ENCODE measurements around the gene JOSD1.

JOSD1 gene

GRCh38 chr22:38737302-38738060 is 36.7 kb upstream of the JOSD1 start:
- Mint-ChIP-seq H3K4me1 (peaks cover 35 to 56% of the 10 kb centered on the region in 2 donors), H3K27me3 (no peaks in the 10 kb centered on the region)
- no peak for ATAC-seq (replicated peaks)

GRCh38 chr22:38736257-38736570 is 35.5 kb upstream of the JOSD1 start:
- Mint-ChIP-seq H3K4me3 (peak overlapping the region in 1 of 2 donors; percentile 8), H3K4me1 (peaks cover 35 to 56% of the 10 kb centered on the region in 2 donors), H3K9me3 (no peaks in the 10 kb centered on the region), H3K27ac (peak overlapping the region; percentile 83), H3K36me3 (peaks cover 51 to 70% of the 10 kb centered on the region in 2 donors), H3K27me3 (no peaks in the 10 kb centered on the region)
- ATAC-seq (replicated peaks) (peak in 1 of 2 donors; percentile 15), DNase-seq (no peak)

More at GRCh38 chr22:38737302-38738060, 36.7 kb upstream of the JOSD1 start:
- no peak for DNase-seq
- peaks cover 58 to 74% of the 10 kb centered on the region in 2 donors for H3K36me3 Mint-ChIP-seq
- H3K27ac Mint-ChIP-seq: peak overlapping the region; percentile 90
- H3K9me3 Mint-ChIP-seq: no peaks in the 10 kb centered on the region
- peak overlapping the region in 1 of 2 donors; percentile 3 for H3K4me3 Mint-ChIP-seq

- no peak for DNase-seq
- no peaks in the 10 kb centered on the region for H3K27me3 Mint-ChIP-seq
- H3K27ac Mint-ChIP-seq: peak overlapping the region; percentile 83
- peak overlapping the region in 1 of 2 donors; percentile 8 for H3K4me3 Mint-ChIP-seq
- H3K36me3 Mint-ChIP-seq: peaks cover 46 to 70% of the 10 kb centered on the region in 2 donors
- H3K4me1 Mint-ChIP-seq: peaks cover 35 to 56% of the 10 kb centered on the region in 2 donors
- peak; percentile 22 to 28 for ATAC-seq (replicated peaks)
- no peaks in the 10 kb centered on the region for H3K9me3 Mint-ChIP-seq
Observed at GRCh38 chr22:38735465-38736256, 34.9 kb upstream of the JOSD1 start.

DNA sequence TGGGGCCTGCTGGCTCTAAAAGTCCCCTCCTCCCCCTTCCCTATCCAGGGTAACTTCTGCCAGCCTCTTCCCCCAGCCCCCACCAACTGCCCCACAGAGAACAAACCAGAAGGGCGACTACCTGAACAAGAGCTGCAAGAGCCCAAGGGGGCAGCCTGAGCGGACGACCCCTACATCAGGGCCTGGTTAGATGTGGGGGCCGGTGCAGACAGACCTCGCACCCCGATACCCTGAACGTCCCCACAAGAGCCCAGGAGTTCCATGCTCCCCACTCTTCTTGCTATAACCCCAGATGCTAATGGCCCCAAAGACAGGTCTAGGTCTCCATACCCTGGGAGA is 34.4 kb upstream of the JOSD1 start:
- no peak for DNase-seq
- Mint-ChIP-seq H3K27ac (peak overlapping the region; percentile 83), H3K9me3 (no peaks in the 10 kb centered on the region), H3K4me3 (no peak overlapping the region), H3K27me3 (no peaks in the 10 kb centered on the region), H3K36me3 (peaks cover 47 to 73% of the 10 kb centered on the region in 2 donors), H3K4me1 (peaks cover 35 to 56% of the 10 kb centered on the region in 2 donors)
- ATAC-seq (replicated peaks): no peak

GRCh38 chr22:38734421-38735100 is 33.8 kb upstream of the JOSD1 start:
- Mint-ChIP-seq H3K4me1 (peaks cover 35 to 56% of the 10 kb centered on the region in 2 donors), H3K27ac (peak overlapping the region; percentile 88), H3K27me3 (no peaks in the 10 kb centered on the region), H3K9me3 (no peaks in the 10 kb centered on the region), H3K4me3 (no peak overlapping the region), H3K36me3 (peaks cover 42 to 70% of the 10 kb centered on the region in 2 donors)
- no peak for ATAC-seq (replicated peaks)
- no peak for DNase-seq

- DNase-seq (no peak), ATAC-seq (replicated peaks) (peak; percentile 8)
- H3K27ac Mint-ChIP-seq: peak overlapping the region; percentile 88
- H3K27me3 Mint-ChIP-seq: no peaks in the 10 kb centered on the region
- H3K4me3 Mint-ChIP-seq: peak overlapping the region in 1 of 2 donors; percentile 60
- H3K36me3 Mint-ChIP-seq: peaks cover 41 to 76% of the 10 kb centered on the region in 2 donors
- H3K4me1 Mint-ChIP-seq: peaks cover 35 to 56% of the 10 kb centered on the region in 2 donors
- H3K9me3 Mint-ChIP-seq: no peaks in the 10 kb centered on the region
Observed at GRCh38 chr22:38733724-38734381, 33.1 kb upstream of the JOSD1 start.

DNA sequence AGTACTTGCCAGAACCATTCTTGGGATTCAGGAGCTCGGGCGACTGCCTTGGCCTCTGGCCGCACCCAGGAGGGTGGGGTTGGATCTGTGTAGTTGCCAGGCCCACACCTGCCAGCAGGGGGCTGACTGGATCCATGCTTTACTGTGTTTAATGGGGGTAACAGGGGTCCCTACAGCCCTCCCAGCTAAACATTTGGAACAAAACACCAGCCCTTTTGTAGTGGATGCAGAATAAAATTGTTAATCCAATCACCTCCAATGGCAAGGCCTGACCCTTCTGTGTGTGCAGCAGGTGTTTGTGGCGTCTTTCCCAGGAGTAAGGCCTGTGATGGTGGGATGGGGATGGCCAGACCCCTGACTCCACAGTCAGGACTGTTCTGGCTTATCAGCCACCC is 32.6 kb upstream of the JOSD1 start:
- Mint-ChIP-seq H3K4me3 (peak overlapping the region in 1 of 2 donors; percentile 60), H3K27ac (peak overlapping the region; percentile 89), H3K9me3 (no peaks in the 10 kb centered on the region), H3K36me3 (peaks cover 41 to 76% of the 10 kb centered on the region in 2 donors), H3K4me1 (peaks cover 35 to 54% of the 10 kb centered on the region in 2 donors), H3K27me3 (no peaks in the 10 kb centered on the region)
- ATAC-seq (replicated peaks) (peak; percentile 64 to 69), DNase-seq (no peak)

GRCh38 chr22:38732251-38732815 is 31.6 kb upstream of the JOSD1 start:
- DNase-seq: no peak
- no peak overlapping the region for H3K4me3 Mint-ChIP-seq
- no peaks in the 10 kb centered on the region for H3K9me3 Mint-ChIP-seq
- peak overlapping the region; percentile 80 for H3K27ac Mint-ChIP-seq
- no peak for ATAC-seq (replicated peaks)
- H3K27me3 Mint-ChIP-seq: no peaks in the 10 kb centered on the region
- H3K36me3 Mint-ChIP-seq: peaks cover 36 to 74% of the 10 kb centered on the region in 2 donors
- H3K4me1 Mint-ChIP-seq: peaks cover 31 to 47% of the 10 kb centered on the region in 2 donors

GRCh38 chr22:38731703-38732161 is 31.0 kb upstream of the JOSD1 start:
- H3K27me3 Mint-ChIP-seq: no peaks in the 10 kb centered on the region

DNA sequence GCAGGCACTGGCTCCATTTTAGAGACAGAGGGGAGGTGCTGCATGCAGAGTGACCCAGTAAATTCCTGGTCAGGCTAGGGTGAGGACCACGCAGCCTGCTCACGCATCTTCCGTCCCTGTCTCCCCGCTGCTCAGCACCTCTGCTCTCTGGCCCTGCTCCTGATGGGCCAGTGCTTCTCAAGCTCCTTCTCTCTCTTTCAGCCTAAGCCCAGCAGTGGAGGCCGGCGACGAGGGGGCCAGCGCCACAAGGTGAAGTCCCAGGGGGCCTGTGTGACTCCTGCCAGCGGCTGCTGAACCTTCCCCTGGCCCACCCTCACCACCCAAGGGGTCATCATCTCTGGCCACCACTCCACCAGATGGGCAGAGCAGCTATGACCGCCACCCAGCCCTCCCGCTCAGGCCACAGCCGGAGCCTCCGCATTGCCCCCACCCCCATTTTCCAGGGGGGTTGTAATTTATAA is 29.7 kb upstream of the JOSD1 start:
- ATAC-seq (replicated peaks): no peak
- no peaks in the 10 kb centered on the region for H3K27me3 Mint-ChIP-seq
- H3K36me3 Mint-ChIP-seq: peaks cover 36 to 77% of the 10 kb centered on the region in 2 donors
- no peak for DNase-seq
- peak overlapping the region; percentile 73 for H3K27ac Mint-ChIP-seq
- peaks cover 20 to 31% of the 10 kb centered on the region in 2 donors for H3K4me1 Mint-ChIP-seq
- no peak overlapping the region for H3K4me3 Mint-ChIP-seq
- no peaks in the 10 kb centered on the region for H3K9me3 Mint-ChIP-seq

More at GRCh38 chr22:38731703-38732161, 31.0 kb upstream of the JOSD1 start:
- H3K36me3 Mint-ChIP-seq: peaks cover 36 to 74% of the 10 kb centered on the region in 2 donors
- no peak overlapping the region for H3K4me3 Mint-ChIP-seq
- H3K27ac Mint-ChIP-seq: peak overlapping the region; percentile 80
- DNase-seq (no peak), ATAC-seq (replicated peaks) (no peak)
- H3K9me3 Mint-ChIP-seq: no peaks in the 10 kb centered on the region
- H3K4me1 Mint-ChIP-seq: peaks cover 28 to 43% of the 10 kb centered on the region in 2 donors

GRCh38 chr22:38729946-38730345 is 29.2 kb upstream of the JOSD1 start:
- Mint-ChIP-seq H3K4me3 (no peak overlapping the region), H3K4me1 (peaks cover 15 to 29% of the 10 kb centered on the region in 2 donors), H3K36me3 (peaks cover 37 to 78% of the 10 kb centered on the region in 2 donors), H3K9me3 (no peaks in the 10 kb centered on the region), H3K27ac (no peak overlapping the region), H3K27me3 (no peaks in the 10 kb centered on the region)
- ATAC-seq (replicated peaks): no peak
- no peak for DNase-seq

DNA sequence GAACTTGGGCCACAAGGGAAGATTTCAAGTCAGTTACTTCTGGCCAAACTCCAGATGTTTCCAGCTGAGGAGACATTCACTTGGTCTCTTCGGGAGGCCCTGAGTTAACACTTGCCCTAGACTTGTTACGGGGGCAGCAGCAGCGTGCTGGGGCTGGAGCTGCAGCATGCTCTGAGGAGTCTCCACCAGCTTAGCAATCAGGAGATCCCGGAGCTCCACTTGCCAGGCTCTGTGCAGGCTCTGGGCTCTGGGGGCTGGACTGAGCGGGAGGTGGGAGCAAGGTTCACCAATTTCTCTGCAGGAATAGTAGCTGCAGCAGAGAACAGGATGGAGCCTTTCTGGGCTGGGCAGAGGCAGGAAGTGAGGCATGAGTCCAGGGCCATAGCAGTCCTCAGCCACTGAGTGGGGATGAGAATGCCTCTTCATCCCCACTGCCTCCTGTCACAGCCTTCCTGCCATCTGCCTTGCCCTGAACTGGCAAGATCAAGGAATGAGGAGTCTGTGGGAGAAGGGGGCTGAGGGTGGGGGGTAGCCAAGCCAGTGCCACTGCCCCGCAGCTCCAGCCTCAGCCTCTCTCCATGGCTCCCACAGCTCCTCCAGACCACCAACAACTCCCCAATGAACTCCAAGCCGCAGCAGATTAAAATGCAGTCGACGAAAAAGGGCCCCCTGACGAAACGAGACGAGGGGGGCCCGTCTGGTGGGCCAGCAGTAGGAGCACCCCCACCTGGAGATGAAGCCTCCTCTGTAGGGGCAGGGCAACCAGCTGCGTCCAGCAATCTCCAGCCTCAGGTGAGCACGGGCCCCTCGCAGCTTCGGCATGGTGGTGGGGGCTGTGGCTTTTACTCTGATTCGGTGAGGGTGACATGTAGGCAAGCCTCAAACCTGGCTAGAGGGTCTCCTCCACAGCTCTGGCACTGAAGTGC is 28.4 kb upstream of the JOSD1 start:
- Mint-ChIP-seq H3K4me3 (no peak overlapping the region), H3K4me1 (peaks cover 11 to 25% of the 10 kb centered on the region in 2 donors), H3K27me3 (no peaks in the 10 kb centered on the region), H3K36me3 (peaks cover 39 to 78% of the 10 kb centered on the region in 2 donors), H3K9me3 (no peaks in the 10 kb centered on the region), H3K27ac (peak overlapping the region; percentile 47)
- DNase-seq (no peak), ATAC-seq (replicated peaks) (no peak)
